NCI-H2081 (cell line): ENCODE results near the gene SH3BP2.

Source experiments
- DNase-seq, 2 experiments: peaks; one replicate each; lab custom pipeline; 2025; lab: John Stamatoyannopoulos, UW

The SH3BP2 gene

GRCh38 chr4:2790583-2791517 lies 2.0 kb upstream of the SH3BP2 start:
- DNase-seq, result no peak

GRCh38 chr4:2791518-2792395 lies 1.1 kb upstream of the SH3BP2 start:
- no peak for DNase-seq

GRCh38 chr4:2792396-2792710 lies 532 bp upstream of the SH3BP2 start:
- no peak for DNase-seq

DNA sequence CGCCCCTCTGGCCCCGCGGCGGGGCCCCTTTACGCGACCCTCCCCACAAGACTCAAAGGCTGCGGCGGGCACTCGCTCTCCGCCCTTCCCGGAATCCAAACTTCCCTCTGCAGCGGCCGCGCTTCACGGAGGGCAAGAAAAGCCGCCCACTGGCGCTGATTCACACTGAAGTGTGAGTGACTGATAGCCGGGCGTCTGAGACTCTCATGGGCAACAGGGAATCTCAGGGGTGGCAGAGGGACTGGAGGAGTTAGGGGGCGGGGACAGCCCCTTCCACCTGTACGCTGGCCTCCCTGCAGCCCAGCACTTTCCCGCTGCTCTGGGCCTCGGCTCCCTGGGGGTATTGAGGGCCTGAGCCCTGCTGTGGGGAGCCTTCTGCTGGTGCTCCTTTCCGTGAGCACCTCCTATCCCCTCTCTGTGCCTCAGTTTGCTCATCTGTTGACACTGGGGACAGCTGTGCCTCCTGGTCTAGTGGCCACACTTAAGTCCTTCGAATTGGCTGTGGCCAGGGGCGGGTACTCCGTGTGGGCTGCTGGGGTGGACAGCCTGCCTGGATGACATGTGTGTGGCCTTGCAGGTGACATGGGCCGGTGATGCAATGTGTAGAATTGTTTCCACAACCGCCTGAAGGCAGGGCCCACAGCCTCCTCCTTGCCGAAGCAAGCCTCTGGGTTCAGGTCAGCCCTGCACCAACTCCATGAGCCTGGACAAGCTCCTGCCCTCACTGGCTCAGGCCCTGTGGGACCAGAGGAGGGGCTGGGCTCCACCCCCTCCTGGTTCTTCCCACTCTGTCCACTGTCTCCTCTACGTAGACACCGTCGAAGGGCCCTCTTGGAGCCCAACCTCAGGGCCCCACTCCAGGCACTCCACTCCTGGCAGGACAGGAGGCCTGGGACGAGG lies 951 bp downstream of the SH3BP2 start:
- no peak for DNase-seq

DNA sequence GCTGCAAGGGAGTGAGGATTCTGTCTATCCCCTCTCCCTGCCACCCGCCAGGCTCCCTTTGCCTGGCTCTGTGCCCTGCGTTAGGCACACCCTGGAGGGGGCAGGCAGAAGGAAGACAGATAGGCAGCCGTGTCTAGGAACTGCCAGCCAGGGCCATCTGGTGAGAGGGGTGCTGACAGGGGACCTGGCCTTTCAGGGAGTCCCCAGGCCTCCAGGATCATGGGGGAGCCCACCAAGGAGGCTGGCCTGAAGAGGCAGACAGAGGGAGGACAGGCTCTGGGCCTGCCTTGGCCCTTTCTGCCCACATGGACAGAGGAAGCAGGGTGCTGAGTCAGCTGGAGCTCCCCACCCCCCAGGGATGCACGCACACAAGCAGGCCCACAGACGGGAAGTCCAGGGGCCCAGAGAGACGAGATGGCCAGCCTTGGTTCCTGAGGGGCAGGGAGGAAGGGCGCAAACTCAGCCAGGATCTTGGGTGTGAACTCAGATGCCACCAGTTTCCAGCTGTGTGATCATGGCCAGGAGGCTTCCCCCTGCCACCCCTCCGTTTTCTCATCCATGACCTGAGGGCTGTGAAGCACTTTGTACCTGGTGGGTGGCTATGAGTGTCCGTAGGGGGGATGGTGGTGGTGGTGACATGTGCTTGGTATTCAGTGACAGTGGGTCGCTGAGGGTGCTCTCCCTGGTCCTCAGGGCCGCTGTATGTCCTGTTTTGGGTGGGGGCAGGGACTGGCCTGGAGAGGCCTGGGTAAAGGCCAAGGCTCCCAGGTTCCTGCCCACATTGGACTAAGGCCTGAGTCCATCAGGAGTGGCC lies 1.8 kb downstream of the SH3BP2 start:
- peak in 1 of 2 experiments; percentile 11 for DNase-seq

GRCh38 chr4:2795300-2795892 lies 2.5 kb downstream of the SH3BP2 start:
- no peak for DNase-seq

GRCh38 chr4:2795893-2796848 lies 3.3 kb downstream of the SH3BP2 start:
- peak in 1 of 2 experiments; percentile 20 for DNase-seq

DNA sequence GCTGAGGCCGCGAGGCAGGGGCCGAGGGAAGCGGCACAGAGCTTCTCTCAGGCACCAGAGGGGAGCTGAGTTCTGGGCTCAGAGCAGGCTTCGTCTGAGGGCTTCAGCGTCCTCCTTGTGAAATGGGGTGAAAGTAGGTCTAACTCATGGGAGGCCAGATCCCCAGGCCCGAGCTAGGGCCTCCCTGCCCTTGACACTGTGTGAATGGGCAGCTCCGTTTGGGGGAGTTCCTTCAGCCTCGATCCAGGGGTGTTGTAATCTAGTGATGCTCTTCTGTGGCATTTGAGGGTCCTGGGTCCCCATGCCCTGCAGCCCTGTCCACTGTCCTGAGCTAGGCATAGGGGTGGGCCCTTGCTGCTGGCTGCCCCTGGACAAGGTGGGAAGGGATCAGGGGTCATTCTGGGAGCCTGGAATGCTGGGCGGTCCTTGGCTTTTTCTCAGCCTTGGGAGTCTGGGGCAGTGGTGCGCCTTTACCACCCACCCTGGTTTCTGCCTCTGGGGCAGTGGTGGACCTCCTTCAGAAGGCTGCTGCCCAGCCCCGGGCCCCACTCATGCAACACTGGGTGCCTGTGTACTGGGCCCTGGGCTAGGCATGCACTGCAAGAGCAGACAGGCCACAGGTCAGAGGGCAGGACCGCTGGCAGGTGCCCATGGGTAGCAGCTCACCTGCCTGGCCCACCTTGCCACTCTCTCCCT lies 4.1 kb downstream of the SH3BP2 start:
- DNase-seq, result no peak

DNA sequence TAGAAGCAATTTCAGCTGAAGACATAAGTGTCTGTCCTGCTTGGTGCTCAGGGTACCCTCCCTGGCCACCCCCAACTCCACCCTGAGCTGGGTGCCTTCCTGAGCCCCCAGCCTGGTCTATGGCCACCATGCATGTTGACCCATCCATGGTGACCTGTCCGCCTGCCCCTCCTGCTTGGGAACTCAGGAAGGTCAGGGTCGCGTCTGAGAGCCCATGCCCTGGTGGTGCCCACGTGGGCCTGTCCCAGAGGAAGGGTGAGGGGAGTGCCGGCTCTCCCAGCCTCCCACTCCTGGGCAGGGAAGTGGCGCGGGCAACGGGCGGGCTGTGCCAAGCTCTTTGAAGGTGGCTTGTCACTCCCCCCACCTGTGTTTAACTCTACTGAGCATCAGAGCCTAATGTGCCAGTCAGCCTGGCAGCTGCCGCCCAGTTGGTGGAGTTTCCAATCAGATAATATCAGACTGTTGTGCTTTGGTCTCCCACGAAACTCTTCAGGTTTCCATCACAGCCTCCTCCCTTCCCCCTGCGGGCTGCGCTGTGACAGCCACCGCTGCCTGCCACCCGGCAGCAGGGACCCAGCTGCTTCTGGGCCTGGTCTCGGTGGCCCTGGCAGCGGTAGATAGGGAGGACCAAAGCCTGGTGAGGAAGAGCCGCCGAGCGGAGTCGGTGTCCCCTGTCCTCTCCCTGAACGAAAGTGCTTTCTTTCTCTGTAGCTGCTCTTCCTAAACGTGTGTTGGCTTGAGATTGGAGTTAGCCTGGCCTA lies 4.8 kb downstream of the SH3BP2 start:
- DNase-seq, result no peak

GRCh38 chr4:2798399-2799223 lies 5.7 kb downstream of the SH3BP2 start:
- peak in 1 of 2 experiments; percentile 31 for DNase-seq

- DNase-seq, result no peak
Observed at GRCh38 chr4:2799224-2799911, 6.5 kb downstream of the SH3BP2 start.

- DNase-seq, result no peak
Observed at GRCh38 chr4:2799971-2800690, 7.2 kb downstream of the SH3BP2 start.

DNA sequence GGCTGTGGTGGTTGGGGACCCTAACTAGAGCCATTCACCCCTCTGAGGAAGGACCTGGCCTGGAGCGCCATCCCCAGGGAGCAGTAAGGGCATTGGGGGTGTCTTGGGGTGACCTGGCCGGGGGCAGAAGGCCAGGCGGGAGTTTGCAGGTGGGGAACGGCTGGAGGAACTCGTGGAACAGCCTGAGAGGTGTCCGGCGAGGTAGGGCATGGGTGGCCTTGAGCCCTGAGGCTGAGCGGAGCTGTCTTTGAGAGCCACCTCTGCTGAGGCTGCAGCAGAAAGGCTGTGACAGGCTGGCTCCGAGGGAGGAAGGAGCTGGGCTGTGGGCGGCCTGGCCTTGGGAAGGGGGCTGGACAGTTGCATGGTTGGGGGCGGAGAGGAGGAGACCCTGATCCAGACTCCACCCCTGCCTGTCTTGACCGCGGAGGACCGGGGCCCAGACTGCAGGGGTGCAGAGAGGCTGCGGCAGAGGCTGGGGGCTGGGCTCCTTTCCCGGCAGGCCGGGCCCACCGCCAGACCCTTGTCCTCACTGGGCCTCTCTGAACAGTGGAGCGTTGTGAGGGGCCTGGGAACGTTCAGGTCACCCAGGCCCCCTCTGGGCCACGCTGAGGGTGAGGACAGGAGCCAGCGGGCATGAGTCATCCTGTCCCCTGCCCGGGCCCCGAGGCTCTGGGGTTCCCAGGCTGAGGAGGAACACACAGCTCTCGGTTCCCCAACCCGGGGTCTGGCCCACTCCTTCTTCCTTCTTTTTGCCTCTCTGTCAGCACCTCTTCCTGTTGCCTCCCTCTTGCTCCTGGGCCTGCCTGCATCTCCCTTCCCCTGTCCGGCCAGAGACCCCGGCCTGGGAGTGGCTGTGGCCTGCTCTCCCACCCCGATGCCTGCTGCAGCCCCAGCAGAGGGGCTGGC lies 8.1 kb downstream of the SH3BP2 start:
- no peak for DNase-seq

- no peak for DNase-seq
Observed at GRCh38 chr4:2802618-2803531, 10.0 kb downstream of the SH3BP2 start.
